Effector memory CD8-positive, alpha-beta T cell (primary cell): ENCODE data around the gene TSC2.
"Not testable (repeated sequence)": the region's sequence is repeated elsewhere in the genome, so short reads cannot be mapped to it uniquely, and the experiment has no call there.

Experiments
- ATAC-seq: fragments of 150-1000 bp; cut with Tn5 transposase; replicated peaks from 2 replicates; pipeline ENCODE4 v1.10.0; 2021; ENCODE audit warnings: mild to moderate bottlenecking, moderate library complexity
- DNase-seq, 3 experiments: peaks; one replicate each; pipeline ENCODE4 v3.0.0; 2021
- H3K27ac Mint-ChIP-seq, 2 donors: one replicate each; pipeline ENCODE4 v1.8.0; 2022; ENCODE audit warnings: mild to moderate bottlenecking in 2 of 2, mixed read lengths in 2 of 2, moderate library complexity in 2 of 2
- H3K27me3 Mint-ChIP-seq, 2 donors: one replicate each; pipeline ENCODE4 v1.8.0; 2022; ENCODE audit warnings: mixed read lengths in 2 of 2
- H3K36me3 Mint-ChIP-seq: one replicate; pipeline ENCODE4 v1.8.0; 2022; ENCODE audit warnings: mild to moderate bottlenecking, moderate library complexity, mixed read lengths; ENCODE audit not compliant: insufficient read depth
- H3K4me1 Mint-ChIP-seq, 2 donors: one replicate each; pipeline ENCODE4 v1.8.0; 2022; ENCODE audit warnings: low read depth in 2 of 2, mixed read lengths in 2 of 2
- H3K4me3 Mint-ChIP-seq, 2 donors: one replicate each; pipeline ENCODE4 v1.8.0; 2022; ENCODE audit warnings: mild to moderate bottlenecking in 2 of 2, mixed read lengths in 2 of 2, moderate library complexity in 2 of 2
- H3K9me3 Mint-ChIP-seq, 2 donors: one replicate each; pipeline ENCODE4 v1.8.0; 2022; ENCODE audit warnings: mixed read lengths in 2 of 2

The TSC2 gene

GRCh38 chr16:2101581-2101980, 53.8 kb downstream of the TSC2 start:
- H3K4me3 Mint-ChIP-seq, H3K27me3 Mint-ChIP-seq, DNase-seq, H3K4me1 Mint-ChIP-seq, H3K9me3 Mint-ChIP-seq, H3K27ac Mint-ChIP-seq, H3K36me3 Mint-ChIP-seq, ATAC-seq: not testable (repeated sequence)

- DNase-seq (no peak), ATAC-seq (no peak)
- H3K4me1 Mint-ChIP-seq: no peaks in the 10 kb centered on the region
- no peaks in the 10 kb centered on the region for H3K27me3 Mint-ChIP-seq
- no peak overlapping the region for H3K27ac Mint-ChIP-seq
- H3K36me3 Mint-ChIP-seq: peaks cover 10% of the 10 kb centered on the region
- H3K9me3 Mint-ChIP-seq: no peaks in the 10 kb centered on the region
- H3K4me3 Mint-ChIP-seq: no peak overlapping the region
These were observed 54.7 kb downstream of the TSC2 start for GRCh38 chr16:2102471-2102870.

- not testable (repeated sequence) for H3K27ac Mint-ChIP-seq
These were observed 56.7 kb downstream of the TSC2 start for GRCh38 chr16:2104464-2104863.

GRCh38 chr16:2105291-2105690, 57.5 kb downstream of the TSC2 start:
- DNase-seq, ATAC-seq, H3K4me1 Mint-ChIP-seq, H3K27ac Mint-ChIP-seq, H3K27me3 Mint-ChIP-seq, H3K4me3 Mint-ChIP-seq, H3K9me3 Mint-ChIP-seq: not testable (repeated sequence)
- H3K36me3 Mint-ChIP-seq: peaks cover 10% of the 10 kb centered on the region

More at GRCh38 chr16:2104464-2104863, 56.7 kb downstream of the TSC2 start:
- not testable (repeated sequence) for H3K4me3 Mint-ChIP-seq, DNase-seq, ATAC-seq, H3K9me3 Mint-ChIP-seq, H3K4me1 Mint-ChIP-seq, H3K27me3 Mint-ChIP-seq
- peaks cover 10% of the 10 kb centered on the region for H3K36me3 Mint-ChIP-seq

DNA sequence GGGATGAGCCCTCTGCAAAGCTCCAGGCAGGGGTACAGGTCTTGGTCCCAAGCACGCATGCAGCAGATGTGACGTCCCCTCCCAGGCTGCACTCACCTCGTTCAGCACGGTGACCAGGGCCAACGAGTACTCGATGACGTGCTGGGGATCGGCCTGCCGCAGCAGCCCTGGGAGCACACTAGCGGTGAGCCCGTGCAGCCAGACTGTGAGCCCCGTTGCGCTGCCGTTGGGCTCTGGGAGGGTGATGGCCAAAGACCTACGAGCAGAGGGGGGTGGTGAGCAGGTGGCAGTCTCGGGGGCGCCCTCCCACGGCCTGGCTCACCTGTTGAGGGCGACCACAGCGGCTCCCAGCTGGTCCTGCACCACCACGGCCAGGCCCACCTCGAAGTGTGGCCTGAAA, 58.0 kb downstream of the TSC2 start:
- peaks cover 10% of the 10 kb centered on the region for H3K36me3 Mint-ChIP-seq
- H3K27ac Mint-ChIP-seq, H3K9me3 Mint-ChIP-seq, H3K27me3 Mint-ChIP-seq, ATAC-seq, DNase-seq, H3K4me3 Mint-ChIP-seq, H3K4me1 Mint-ChIP-seq: not testable (repeated sequence)

DNA sequence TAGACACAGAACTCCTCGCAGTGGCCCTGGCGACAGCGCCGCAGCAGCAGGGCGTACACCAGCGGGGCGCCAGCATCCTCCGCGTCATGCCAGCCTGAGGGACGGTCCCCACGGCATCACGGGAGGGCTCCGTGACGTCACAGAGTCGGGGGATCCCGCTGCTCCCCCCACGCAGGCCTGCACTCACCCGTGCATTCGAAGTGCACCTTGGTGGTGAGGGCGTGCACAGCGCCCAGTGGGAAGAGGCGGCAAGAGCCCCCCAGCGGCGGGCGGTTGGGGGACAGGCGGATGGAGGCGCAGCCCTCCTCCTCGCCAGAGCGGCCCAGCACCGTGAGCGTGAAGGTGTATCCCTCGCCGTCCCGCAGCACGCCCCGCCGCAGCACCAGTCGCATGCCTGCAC, 58.4 kb downstream of the TSC2 start:
- H3K9me3 Mint-ChIP-seq, H3K4me3 Mint-ChIP-seq, H3K4me1 Mint-ChIP-seq, DNase-seq, H3K27ac Mint-ChIP-seq, ATAC-seq, H3K36me3 Mint-ChIP-seq, H3K27me3 Mint-ChIP-seq: not testable (repeated sequence)

- not testable (repeated sequence) for DNase-seq, H3K27me3 Mint-ChIP-seq, H3K4me3 Mint-ChIP-seq, H3K36me3 Mint-ChIP-seq, H3K4me1 Mint-ChIP-seq, ATAC-seq, H3K9me3 Mint-ChIP-seq
- peak overlapping the region in 1 of 2 donors; percentile 55 for H3K27ac Mint-ChIP-seq
These were observed 59.5 kb downstream of the TSC2 start for GRCh38 chr16:2107121-2107790.

- DNase-seq, H3K36me3 Mint-ChIP-seq, H3K9me3 Mint-ChIP-seq, H3K4me3 Mint-ChIP-seq, ATAC-seq, H3K27me3 Mint-ChIP-seq, H3K4me1 Mint-ChIP-seq: not testable (repeated sequence)
- peak overlapping the region in 1 of 2 donors; percentile 55 for H3K27ac Mint-ChIP-seq
These were observed 60.0 kb downstream of the TSC2 start for GRCh38 chr16:2107791-2108125.

GRCh38 chr16:2108446-2109270, 60.9 kb downstream of the TSC2 start:
- H3K4me1 Mint-ChIP-seq, ATAC-seq, H3K36me3 Mint-ChIP-seq: not testable (repeated sequence)

DNA sequence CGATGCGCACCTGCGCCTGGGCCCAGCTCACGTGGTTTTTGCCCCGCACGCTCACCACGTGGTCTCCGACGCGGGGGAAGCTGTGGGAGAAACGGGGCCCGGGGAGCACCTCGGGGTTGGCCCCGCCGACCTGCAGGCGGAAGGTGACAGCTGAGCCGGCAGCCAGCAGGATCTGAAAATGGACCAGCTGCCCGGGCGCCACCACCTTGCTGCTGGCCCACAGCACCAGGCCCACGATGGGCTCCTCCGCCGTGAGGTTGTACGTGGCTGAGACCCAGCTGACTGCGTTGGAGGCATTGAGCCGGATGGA, 61.4 kb downstream of the TSC2 start:
- DNase-seq, H3K27me3 Mint-ChIP-seq, H3K9me3 Mint-ChIP-seq, H3K27ac Mint-ChIP-seq, H3K4me1 Mint-ChIP-seq, H3K4me3 Mint-ChIP-seq, ATAC-seq, H3K36me3 Mint-ChIP-seq: not testable (repeated sequence)

More at GRCh38 chr16:2108446-2109270, 60.9 kb downstream of the TSC2 start:
- not testable (repeated sequence) for H3K4me3 Mint-ChIP-seq, H3K27ac Mint-ChIP-seq, H3K27me3 Mint-ChIP-seq, DNase-seq, H3K9me3 Mint-ChIP-seq

- ATAC-seq, H3K27ac Mint-ChIP-seq, H3K4me1 Mint-ChIP-seq, H3K27me3 Mint-ChIP-seq, DNase-seq, H3K9me3 Mint-ChIP-seq, H3K4me3 Mint-ChIP-seq, H3K36me3 Mint-ChIP-seq: not testable (repeated sequence)
These were observed 62.1 kb downstream of the TSC2 start for GRCh38 chr16:2109872-2110271.

- H3K9me3 Mint-ChIP-seq, H3K27ac Mint-ChIP-seq, DNase-seq, ATAC-seq, H3K4me1 Mint-ChIP-seq, H3K27me3 Mint-ChIP-seq, H3K36me3 Mint-ChIP-seq, H3K4me3 Mint-ChIP-seq: not testable (repeated sequence)
These were observed 62.7 kb downstream of the TSC2 start for GRCh38 chr16:2110332-2111008.

DNA sequence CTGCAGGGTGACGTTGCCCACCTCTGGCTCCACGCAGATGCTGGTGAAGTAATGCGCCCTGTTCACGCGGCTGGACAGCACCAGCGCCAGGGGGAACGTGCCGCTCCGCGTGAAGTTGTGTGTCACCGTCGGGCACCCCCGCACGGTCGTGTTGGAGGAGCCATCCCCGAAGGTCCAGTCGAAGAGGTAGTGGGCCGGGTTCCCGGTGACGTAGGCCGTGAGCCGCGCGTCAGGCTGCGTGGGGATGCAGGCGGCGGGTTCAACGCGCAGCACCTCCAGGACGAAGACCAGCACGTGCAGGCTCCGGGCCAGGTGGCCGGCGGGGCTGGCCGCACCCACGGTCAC, 63.2 kb downstream of the TSC2 start:
- H3K4me3 Mint-ChIP-seq, H3K27ac Mint-ChIP-seq, H3K27me3 Mint-ChIP-seq, ATAC-seq, H3K36me3 Mint-ChIP-seq, DNase-seq, H3K9me3 Mint-ChIP-seq, H3K4me1 Mint-ChIP-seq: not testable (repeated sequence)
